GM12875 (cell line): ENCODE measurements around the gene PPM1A.

Source experiments
- H3K4me3 ChIP-seq: one replicate; pipeline ENCODE4 v1.5.1; 2011; ENCODE audit warnings: low read depth, low read length, control low read depth
- TF ChIP-seq, protein P1 (sequence below): IDR thresholded peaks from 2 replicates; pipeline ENCODE4 v1.5.1; 2011; ENCODE audit warnings: low read depth, mild to moderate bottlenecking, control low read depth, inconsistent platforms, low read length, moderate library complexity, borderline replicate concordance; ENCODE audit not compliant: insufficient read depth

PPM1A gene

DNA sequence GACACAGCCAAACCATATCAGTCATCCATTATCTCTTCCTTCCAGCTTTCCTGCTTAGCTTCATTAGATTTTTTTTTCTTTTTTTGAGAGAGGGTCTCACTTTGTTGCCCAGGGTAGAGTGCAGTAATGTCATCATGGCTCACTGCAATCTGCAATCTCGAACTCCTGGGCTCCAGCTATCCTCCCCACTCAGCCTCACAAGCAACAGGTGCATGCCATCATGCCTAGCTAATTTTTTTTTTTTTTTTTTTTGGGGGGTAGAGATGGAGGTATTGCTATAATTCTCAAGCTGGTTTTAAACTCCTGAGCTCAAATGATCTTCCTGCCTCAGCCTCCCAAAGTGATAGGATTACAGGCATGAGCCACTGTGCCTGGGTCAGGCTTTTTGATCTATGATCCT, 38.3 kb upstream of the PPM1A start:
- TF ChIP-seq, protein P1, sequence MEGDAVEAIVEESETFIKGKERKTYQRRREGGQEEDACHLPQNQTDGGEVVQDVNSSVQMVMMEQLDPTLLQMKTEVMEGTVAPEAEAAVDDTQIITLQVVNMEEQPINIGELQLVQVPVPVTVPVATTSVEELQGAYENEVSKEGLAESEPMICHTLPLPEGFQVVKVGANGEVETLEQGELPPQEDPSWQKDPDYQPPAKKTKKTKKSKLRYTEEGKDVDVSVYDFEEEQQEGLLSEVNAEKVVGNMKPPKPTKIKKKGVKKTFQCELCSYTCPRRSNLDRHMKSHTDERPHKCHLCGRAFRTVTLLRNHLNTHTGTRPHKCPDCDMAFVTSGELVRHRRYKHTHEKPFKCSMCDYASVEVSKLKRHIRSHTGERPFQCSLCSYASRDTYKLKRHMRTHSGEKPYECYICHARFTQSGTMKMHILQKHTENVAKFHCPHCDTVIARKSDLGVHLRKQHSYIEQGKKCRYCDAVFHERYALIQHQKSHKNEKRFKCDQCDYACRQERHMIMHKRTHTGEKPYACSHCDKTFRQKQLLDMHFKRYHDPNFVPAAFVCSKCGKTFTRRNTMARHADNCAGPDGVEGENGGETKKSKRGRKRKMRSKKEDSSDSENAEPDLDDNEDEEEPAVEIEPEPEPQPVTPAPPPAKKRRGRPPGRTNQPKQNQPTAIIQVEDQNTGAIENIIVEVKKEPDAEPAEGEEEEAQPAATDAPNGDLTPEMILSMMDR, result no peak
- no peak overlapping the region for H3K4me3 ChIP-seq

DNA sequence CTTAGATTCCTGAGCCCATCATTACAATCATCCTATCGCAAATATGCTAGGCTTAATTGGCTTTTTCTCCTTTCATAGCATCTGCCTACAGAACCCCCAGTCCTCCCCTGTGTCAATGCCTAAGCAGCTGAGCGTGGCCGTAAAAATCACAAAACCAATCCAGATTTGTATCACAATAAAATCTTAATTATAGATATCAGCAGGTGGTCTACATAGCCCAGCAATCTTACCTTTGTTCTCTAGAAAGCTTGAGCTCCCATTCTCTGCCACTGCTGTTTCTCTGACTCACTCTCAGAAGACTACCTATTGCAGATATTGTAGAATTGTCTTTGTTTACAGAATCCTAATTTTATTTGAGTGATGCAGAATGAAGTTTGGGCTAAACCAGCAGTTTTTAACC, 37.9 kb upstream of the PPM1A start:
- TF ChIP-seq, protein P1, result no peak
- H3K4me3 ChIP-seq, result no peak overlapping the region

DNA sequence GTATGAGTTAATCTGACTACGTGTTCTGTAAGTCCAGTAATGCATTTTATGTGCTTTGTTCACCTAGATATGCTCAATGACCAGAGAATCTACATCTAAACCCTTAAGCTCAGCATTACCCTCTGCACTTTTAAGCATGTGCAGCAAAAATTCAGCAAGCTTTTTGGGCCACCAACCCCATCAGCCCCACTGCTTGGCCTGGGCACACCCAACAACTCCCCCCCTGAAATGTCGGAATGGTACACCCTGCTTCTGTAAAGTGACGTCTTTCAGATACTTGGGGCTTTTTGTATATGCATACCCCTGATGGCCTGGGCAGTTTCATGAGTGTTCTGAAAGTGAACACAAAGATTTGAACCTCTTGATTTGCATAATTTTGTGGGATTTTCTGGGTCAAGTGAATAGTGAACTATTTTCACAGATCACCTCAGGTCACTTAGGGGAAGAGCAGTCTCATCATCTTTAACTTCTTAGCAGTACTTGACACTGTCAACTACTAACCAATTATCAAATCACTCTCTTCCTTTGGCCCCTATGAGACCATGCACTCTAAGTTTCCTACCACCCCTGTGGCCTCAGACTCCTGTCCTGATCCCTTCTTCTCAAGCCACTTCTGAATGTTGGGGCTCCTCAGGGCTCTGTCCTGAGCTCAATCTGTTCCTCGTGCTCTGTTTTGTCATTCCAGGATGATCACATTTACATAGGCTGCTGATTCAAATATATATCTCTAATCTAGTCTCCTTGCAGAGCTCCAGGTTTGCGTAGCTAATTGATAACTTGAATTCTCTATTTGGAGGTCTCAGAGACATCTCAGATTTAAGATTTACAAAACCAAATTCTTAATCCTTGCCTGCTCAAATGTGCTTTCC, 36.3 kb upstream of the PPM1A start:
- no peak overlapping the region for H3K4me3 ChIP-seq
- TF ChIP-seq, protein P1, result no peak

DNA sequence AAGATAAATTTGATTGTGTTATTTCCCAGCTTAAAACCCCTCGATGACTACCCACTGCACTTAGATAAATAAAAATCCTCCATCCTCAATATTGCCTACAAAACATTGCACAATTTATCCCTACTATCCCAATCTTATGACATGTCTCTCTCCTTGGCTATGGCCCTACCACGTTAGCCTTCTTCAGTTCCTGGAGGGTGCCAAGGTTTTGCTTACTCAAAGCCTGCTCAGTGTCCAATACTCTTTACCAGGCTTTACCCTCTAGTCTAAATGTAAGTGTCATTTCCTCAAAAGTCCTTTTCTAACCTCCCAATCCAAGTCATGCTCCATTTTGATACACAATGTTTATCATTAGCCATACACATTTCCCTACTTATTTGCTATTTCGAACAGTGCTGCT, 35.0 kb upstream of the PPM1A start:
- TF ChIP-seq, protein P1, result no peak
- no peak overlapping the region for H3K4me3 ChIP-seq

DNA sequence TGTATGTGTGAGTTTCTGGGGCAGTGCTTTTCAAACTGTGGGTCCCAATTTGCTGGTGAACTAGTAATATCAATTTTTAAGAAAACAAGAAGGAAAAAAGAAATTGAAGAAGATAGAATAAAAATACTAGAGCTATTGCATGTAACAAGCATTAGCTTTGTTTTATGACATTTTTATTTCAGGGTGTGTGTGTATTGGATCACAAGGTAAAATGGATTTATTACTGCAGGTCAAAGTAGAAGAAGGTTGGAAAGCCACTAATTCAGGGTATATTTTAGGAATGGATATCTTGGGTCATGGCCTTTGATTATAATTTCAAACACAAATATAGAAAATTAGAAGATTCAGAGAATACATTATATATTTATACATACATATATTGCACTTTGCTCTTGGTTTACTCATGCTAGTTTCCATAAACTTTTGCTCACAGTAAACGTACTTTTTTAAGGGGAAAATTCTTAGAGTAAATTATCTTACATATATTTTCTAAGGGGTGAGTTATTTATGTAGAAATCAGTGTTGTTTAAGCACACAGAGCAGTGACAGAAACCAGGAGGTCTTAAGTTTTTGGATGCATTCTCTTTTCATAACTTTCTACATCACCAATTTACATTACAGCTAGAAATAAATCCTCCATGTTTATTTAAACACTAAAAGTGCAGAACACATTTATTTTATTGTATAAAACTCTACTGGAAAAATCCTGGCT, 34.5 kb upstream of the PPM1A start:
- TF ChIP-seq, protein P1, result no peak

DNA sequence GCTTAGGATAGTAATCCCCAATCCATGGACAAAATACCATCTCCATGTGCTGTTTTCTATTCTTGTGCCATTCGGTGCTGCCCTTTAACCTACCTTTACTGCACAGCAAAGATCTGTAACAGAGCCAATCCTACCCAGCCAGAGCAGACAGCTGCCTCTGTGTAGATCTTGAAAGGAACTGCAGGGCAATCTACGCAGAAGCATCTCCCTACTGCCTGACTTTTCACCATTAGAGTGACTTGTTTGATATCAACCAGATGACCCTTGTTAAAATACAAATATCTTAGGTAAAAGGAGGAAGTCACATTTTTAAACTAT, 33.9 kb upstream of the PPM1A start:
- no peak overlapping the region for H3K4me3 ChIP-seq

More for the DNA sequence above, 34.5 kb upstream of the PPM1A start:
- no peak overlapping the region for H3K4me3 ChIP-seq

More for the DNA sequence above, 33.9 kb upstream of the PPM1A start:
- TF ChIP-seq, protein P1, result no peak
